SU-DHL-6 (cell line): ENCODE measurements around the gene FAM110A.

Source experiments
- H2AFZ ChIP-seq: fragments of 200-600 bp; sonication (generic); 2 replicates; pipeline ENCODE4 v1.6.1; 2014; ENCODE audit warnings: low read depth, mild to moderate bottlenecking, moderate library complexity, mixed read lengths, antibody characterized with exemption, low read length; ENCODE audit not compliant: severe bottlenecking
- H3F3A ChIP-seq: fragments of 200-600 bp; shearing (Covaris generic); 2 replicates; pipeline ENCODE4 v1.6.0; 2016; ENCODE audit warnings: antibody characterized with exemption, mild to moderate bottlenecking; ENCODE audit not compliant: insufficient read depth
- H3K27ac ChIP-seq: fragments of 200-600 bp; sonication (generic); 2 replicates; pipeline ENCODE4 v1.5.1; 2016; ENCODE audit warnings: low read depth, mild to moderate bottlenecking, low read length, moderate library complexity, mixed read lengths
- H3K27me3 ChIP-seq: fragments of 200-600 bp; sonication (generic), shearing (Covaris generic); 2 replicates; pipeline ENCODE4 v1.6.0; 2014; ENCODE audit warnings: mild to moderate bottlenecking, low read length
- H3K36me3 ChIP-seq: fragments of 200-600 bp; sonication (generic); 2 replicates; pipeline ENCODE4 v1.6.1; 2014; ENCODE audit warnings: mild to moderate bottlenecking, low read length, mixed read lengths
- H3K4me2 ChIP-seq: fragments of 300-600, 200-600 bp; shearing (Covaris generic), sonication (generic); 2 replicates; pipeline ENCODE4 v1.6.0; 2014; ENCODE audit warnings: low read length, low read depth, mild to moderate bottlenecking; ENCODE audit not compliant: poor library complexity, severe bottlenecking
- H3K4me3 ChIP-seq: fragments of 200-600 bp; sonication (generic); 2 replicates; pipeline ENCODE4 v1.5.1; 2014; ENCODE audit warnings: antibody characterized with exemption, low read length, mild to moderate bottlenecking, mixed read lengths; ENCODE audit not compliant: insufficient read depth, poor library complexity, severe bottlenecking
- H3K79me2 ChIP-seq: fragments of 200-600 bp; sonication (generic); 2 replicates; pipeline ENCODE4 v1.6.1; 2014; ENCODE audit warnings: mild to moderate bottlenecking, low read length, moderate library complexity; ENCODE audit not compliant: insufficient read depth
- H3K9ac ChIP-seq: fragments of 200-600 bp; sonication (generic); 2 replicates; pipeline ENCODE4 v1.7.0; 2014; ENCODE audit warnings: mild to moderate bottlenecking, low read length
- H3K9me2 ChIP-seq: fragments of 200-600 bp; sonication (generic); replicated peaks from 2 replicates; pipeline ENCODE4 v1.6.1; 2014; ENCODE audit warnings: low read length; ENCODE audit not compliant: insufficient read depth
- H3K9me3 ChIP-seq: fragments of 200-600 bp; sonication (generic); 2 replicates; pipeline ENCODE4 v1.6.1; 2014; ENCODE audit warnings: low read length, mixed read lengths; ENCODE audit not compliant: insufficient read depth
- H4K20me1 ChIP-seq: fragments of 200-600 bp; sonication (generic); 2 replicates; pipeline ENCODE4 v1.6.1; 2014; ENCODE audit warnings: low read depth, mild to moderate bottlenecking, antibody characterized with exemption, low read length, moderate library complexity, mixed read lengths
- CTCF ChIP-seq: fragments of 200-600 bp; sonication (generic); IDR thresholded peaks from one replicate; pipeline ENCODE4 v1.5.1; 2017; ENCODE audit warnings: antibody characterized with exemption, mild to moderate bottlenecking, low read length, moderate library complexity; ENCODE audit not compliant: insufficient read depth, poor library complexity, severe bottlenecking
- EZH2phosphoT487 ChIP-seq: fragments of 200-600 bp; sonication (generic), shearing (Covaris generic); conservative IDR thresholded peaks from 2 replicates; pipeline ENCODE4 v1.6.1; 2018; ENCODE audit warnings: mild to moderate bottlenecking, antibody characterized with exemption, low read length, moderate library complexity, mixed read lengths

Gene FAM110A

GRCh38 chr20:871436-871835, 37.9 kb downstream of the FAM110A start:
- Histone ChIP-seq H3F3A (no peaks in the 10 kb centered on the region), H3K4me2 (no peak overlapping the region), H3K27me3 (no peaks in the 10 kb centered on the region), H3K4me3 (no peak overlapping the region), H3K79me2 (no peaks in the 10 kb centered on the region), H3K36me3 (no peaks in the 10 kb centered on the region), H3K9ac (no peak overlapping the region), H4K20me1 (no peaks in the 10 kb centered on the region), H2AFZ (no peak overlapping the region), H3K9me3 (no peaks in the 10 kb centered on the region), H3K27ac (no peak overlapping the region), H3K9me2 (no peaks in the 10 kb centered on the region)
- no peak for TF ChIP-seq EZH2phosphoT487
- TF ChIP-seq CTCF, result no peak

- Histone ChIP-seq H3K27me3 (no peaks in the 10 kb centered on the region), H3K4me2 (no peak overlapping the region), H3K9me3 (no peaks in the 10 kb centered on the region), H3K9me2 (no peaks in the 10 kb centered on the region), H3K9ac (no peak overlapping the region), H3F3A (no peaks in the 10 kb centered on the region), H3K36me3 (no peaks in the 10 kb centered on the region), H3K27ac (no peak overlapping the region), H2AFZ (no peak overlapping the region), H3K79me2 (no peaks in the 10 kb centered on the region), H4K20me1 (no peaks in the 10 kb centered on the region), H3K4me3 (no peak overlapping the region)
- TF ChIP-seq CTCF, result no peak
- TF ChIP-seq EZH2phosphoT487, result no peak
Observed at GRCh38 chr20:871948-872347, 38.4 kb downstream of the FAM110A start.

- no peak overlapping the region for H3K9ac ChIP-seq
- no peak overlapping the region for H3K4me3 ChIP-seq
- H3K9me3 ChIP-seq, result no peaks in the 10 kb centered on the region
- no peaks in the 10 kb centered on the region for H3F3A ChIP-seq
- H2AFZ ChIP-seq, result no peak overlapping the region
- no peaks in the 10 kb centered on the region for H4K20me1 ChIP-seq
- no peaks in the 10 kb centered on the region for H3K79me2 ChIP-seq
- no peaks in the 10 kb centered on the region for H3K27me3 ChIP-seq
- H3K4me2 ChIP-seq, result no peak overlapping the region
- no peaks in the 10 kb centered on the region for H3K9me2 ChIP-seq
- no peak overlapping the region for H3K27ac ChIP-seq
- no peaks in the 10 kb centered on the region for H3K36me3 ChIP-seq
- TF ChIP-seq EZH2phosphoT487 (no peak), CTCF (no peak)
Observed at GRCh38 chr20:872855-873520, 39.5 kb downstream of the FAM110A start.
